Left renal pelvis (tissue), 4 donors: Measurements from ENCODE around the gene MFSD12. TPM values are rescaled to one million over a fixed set of nuclear protein-coding genes. Genes with fewer than 3 reads are reported as not detected.

Experiments used
- DNase-seq, 4 donors: peaks; one replicate each; pipeline ENCODE4 v3.0.0-alpha.2; 2013; ENCODE audit warnings: low read depth in 4 of 4, low spot score in 3 of 4
- polyA plus RNA-seq, 4 donors: library from polyadenylated mRNA; unstranded; fragments of 120-200 nt; gene quantifications; one replicate each; pipeline ENCODE4 v1.2.1, GENCODE V29; 2013; ENCODE audit not compliant: insufficient read length in 4 of 4

MFSD12 gene
- polyA plus RNA-seq, 4 donors = 31.5 to 68.4 (median 49.5) TPM

- DNase-seq = no peak
Measured at GRCh38 chr19:3563709-3564524, 6.5 kb upstream of the MFSD12 start.

- no peak for DNase-seq
Measured at GRCh38 chr19:3556978-3557460, 367 bp downstream of the MFSD12 start.

GRCh38 chr19:3556423-3556977 is 886 bp downstream of the MFSD12 start:
- no peak for DNase-seq

- no peak for DNase-seq
Measured at GRCh38 chr19:3555653-3556422, 1.5 kb downstream of the MFSD12 start.

- no peak for DNase-seq
Measured at GRCh38 chr19:3554254-3555083, 2.9 kb downstream of the MFSD12 start.

- no peak for DNase-seq
Measured at GRCh38 chr19:3551792-3552095, 5.6 kb downstream of the MFSD12 start.

GRCh38 chr19:3550947-3551791 is 6.2 kb downstream of the MFSD12 start:
- no peak for DNase-seq

GRCh38 chr19:3549816-3550215 is 7.6 kb downstream of the MFSD12 start:
- no peak for DNase-seq

GRCh38 chr19:3548606-3549005 is 8.8 kb downstream of the MFSD12 start:
- DNase-seq = no peak

- DNase-seq = no peak
Measured at GRCh38 chr19:3547767-3548282, 9.6 kb downstream of the MFSD12 start.

- no peak for DNase-seq
Measured at GRCh38 chr19:3547301-3547731, 10.1 kb downstream of the MFSD12 start.

GRCh38 chr19:3546119-3546518 is 11.3 kb downstream of the MFSD12 start:
- DNase-seq = no peak

GRCh38 chr19:3545669-3546034 is 11.7 kb downstream of the MFSD12 start:
- no peak for DNase-seq

GRCh38 chr19:3544742-3545668 is 12.4 kb downstream of the MFSD12 start:
- no peak for DNase-seq

- no peak for DNase-seq
Measured at GRCh38 chr19:3544058-3544376, 13.4 kb downstream of the MFSD12 start.

- no peak for DNase-seq
Measured at GRCh38 chr19:3543150-3544057, 14.0 kb downstream of the MFSD12 start.

- no peak for DNase-seq
Measured at GRCh38 chr19:3539756-3540118, 17.6 kb downstream of the MFSD12 start.
